Ascending aorta (tissue), 2 donors: ENCODE data around the gene MMEL1. TPM values are rescaled to one million over a fixed set of nuclear protein-coding genes. Genes with fewer than 3 reads are reported as not detected.
"Not testable (repeated sequence)": the region's sequence is repeated elsewhere in the genome, so short reads cannot be mapped to it uniquely, and the experiment has no call there.

Experiments
- DNase-seq, 2 donors: peaks; one replicate each; pipeline ENCODE4 v3.0.0-alpha.2; 2019; ENCODE audit warnings: low spot score in 2 of 2
- H3K27ac ChIP-seq, 2 donors: fragments of 200-600 bp; sonication (generic); one replicate each; pipeline ENCODE4 v1.5.1; 2016 to 2017; ENCODE audit warnings: mild to moderate bottlenecking in 1 of 2
- H3K27me3 ChIP-seq: fragments of 200-600 bp; sonication (generic); one replicate; pipeline ENCODE4 v1.5.1; 2017
- H3K36me3 ChIP-seq, 2 donors: fragments of 200-600 bp; sonication (generic); one replicate each; pipeline ENCODE4 v1.5.1; 2016
- H3K4me1 ChIP-seq, 2 donors: fragments of 200-600 bp; sonication (generic); one replicate each; pipeline ENCODE4 v1.5.1; 2016 to 2017; ENCODE audit warnings: mild to moderate bottlenecking in 1 of 2
- H3K4me3 ChIP-seq, 2 donors: fragments of 200-600 bp; sonication (generic); one replicate each; pipeline ENCODE4 v1.5.1; 2016 to 2017; ENCODE audit warnings: mild to moderate bottlenecking in 1 of 2
- H3K9me3 ChIP-seq, 2 donors: fragments of 200-600 bp; sonication (generic); one replicate each; pipeline ENCODE4 v1.5.1; 2016
- CTCF ChIP-seq, 3 experiments: fragments of 200-600 bp in 2 of 3; fragments of 450-650 bp in 1 of 3; sonication (generic) in 2 of 3; IDR thresholded peaks; one replicate each; pipeline ENCODE4 v1.5.1; 2016 to 2019; ENCODE audit warnings: antibody characterized with exemption in 3 of 3, mild to moderate bottlenecking in 1 of 3, moderate library complexity in 1 of 3
- intact Hi-C: fragments of 100-400 bp; cut with DNase I; formaldehyde crosslinking; loops from one replicate; pipeline ENCODE4 v1.15.1; 2023
- total RNA-seq: library from RNA; depleted of rRNA; stranded (reverse); fragments of >200 nt; gene quantifications from one replicate; pipeline ENCODE4 v1.1.0, GENCODE V29; 2016

Gene MMEL1
- total RNA-seq, 1 donor from 2014 or later: not detected

- H3K27ac ChIP-seq, H3K27me3 ChIP-seq, H3K4me3 ChIP-seq, H3K36me3 ChIP-seq, H3K9me3 ChIP-seq, intact Hi-C loops, H3K4me1 ChIP-seq: not testable (repeated sequence)
- DNase-seq: peak in 1 of 2 donors; percentile 61
Measured at GRCh38 chr1:2652152-2652925, 19.5 kb upstream of the MMEL1 start.

GRCh38 chr1:2650967-2651645, 18.3 kb upstream of the MMEL1 start:
- Histone ChIP-seq H3K27me3 (no peaks in the 10 kb centered on the region), H3K4me3 (no peak overlapping the region), H3K4me1 (no peaks in the 10 kb centered on the region), H3K36me3 (no peaks in the 10 kb centered on the region), H3K27ac (no peak overlapping the region), H3K9me3 (peaks cover 13 to 16% of the 10 kb centered on the region in 2 donors)
- DNase-seq: peak in 1 of 2 donors; percentile 55
- intact Hi-C loops: no loop called here
- no peak for TF ChIP-seq CTCF (IDR thresholded peaks at IDR 0.05)

- intact Hi-C loops: no loop called here
- peaks cover 13 to 16% of the 10 kb centered on the region in 2 donors for H3K9me3 ChIP-seq
- H3K36me3 ChIP-seq: no peaks in the 10 kb centered on the region
- no peak overlapping the region for H3K27ac ChIP-seq
- no peak overlapping the region for H3K4me3 ChIP-seq
- no peak for DNase-seq
- no peak for TF ChIP-seq CTCF (IDR thresholded peaks at IDR 0.05)
- H3K27me3 ChIP-seq: no peaks in the 10 kb centered on the region
- H3K4me1 ChIP-seq: peaks cover 5 to 14% of the 10 kb centered on the region in 2 donors
Measured at GRCh38 chr1:2646837-2647236, 14.0 kb upstream of the MMEL1 start.

GRCh38 chr1:2645776-2646175, 13.0 kb upstream of the MMEL1 start:
- peak in 1 of 2 donors; percentile 51 for DNase-seq
- TF ChIP-seq CTCF (IDR thresholded peaks at IDR 0.05): no peak
- intact Hi-C loops: no loop called here
- peaks cover 8 to 18% of the 10 kb centered on the region in 2 donors for H3K4me1 ChIP-seq
- H3K9me3 ChIP-seq: peaks cover 13 to 16% of the 10 kb centered on the region in 2 donors
- H3K36me3 ChIP-seq: no peaks in the 10 kb centered on the region
- no peak overlapping the region for H3K4me3 ChIP-seq
- H3K27me3 ChIP-seq: no peaks in the 10 kb centered on the region
- H3K27ac ChIP-seq: no peak overlapping the region

- Histone ChIP-seq H3K36me3 (no peaks in the 10 kb centered on the region), H3K27ac (no peak overlapping the region), H3K4me3 (no peak overlapping the region), H3K27me3 (no peaks in the 10 kb centered on the region), H3K4me1 (peaks cover 8 to 18% of the 10 kb centered on the region in 2 donors), H3K9me3 (peaks cover 13 to 16% of the 10 kb centered on the region in 2 donors)
- TF ChIP-seq CTCF (IDR thresholded peaks at IDR 0.05): no peak
- peak in 1 of 2 donors; percentile 60 for DNase-seq
- intact Hi-C loops: no loop called here
Measured at GRCh38 chr1:2645143-2645542, 12.3 kb upstream of the MMEL1 start.

GRCh38 chr1:2644591-2645101, 11.8 kb upstream of the MMEL1 start:
- Histone ChIP-seq H3K36me3 (no peaks in the 10 kb centered on the region), H3K27ac (no peak overlapping the region), H3K4me1 (peaks cover 8 to 18% of the 10 kb centered on the region in 2 donors), H3K27me3 (no peaks in the 10 kb centered on the region), H3K9me3 (peaks cover 13 to 16% of the 10 kb centered on the region in 2 donors), H3K4me3 (no peak overlapping the region)
- intact Hi-C loops: no loop called here
- TF ChIP-seq CTCF (IDR thresholded peaks at IDR 0.05): no peak
- peak in 1 of 2 donors; percentile 55 for DNase-seq
